ENCODE measurements around the gene UNC45B. TPM values are rescaled to one million over a fixed set of nuclear protein-coding genes. Genes with fewer than 3 reads are reported as not detected.

Gene UNC45B
- total and polyA plus RNA-seq, 2 of the 13 experiments (the other 11 are each of a cell fraction or from before 2014, with no cell fraction given), result 0.01 TPM; not detected in 1

DNA sequence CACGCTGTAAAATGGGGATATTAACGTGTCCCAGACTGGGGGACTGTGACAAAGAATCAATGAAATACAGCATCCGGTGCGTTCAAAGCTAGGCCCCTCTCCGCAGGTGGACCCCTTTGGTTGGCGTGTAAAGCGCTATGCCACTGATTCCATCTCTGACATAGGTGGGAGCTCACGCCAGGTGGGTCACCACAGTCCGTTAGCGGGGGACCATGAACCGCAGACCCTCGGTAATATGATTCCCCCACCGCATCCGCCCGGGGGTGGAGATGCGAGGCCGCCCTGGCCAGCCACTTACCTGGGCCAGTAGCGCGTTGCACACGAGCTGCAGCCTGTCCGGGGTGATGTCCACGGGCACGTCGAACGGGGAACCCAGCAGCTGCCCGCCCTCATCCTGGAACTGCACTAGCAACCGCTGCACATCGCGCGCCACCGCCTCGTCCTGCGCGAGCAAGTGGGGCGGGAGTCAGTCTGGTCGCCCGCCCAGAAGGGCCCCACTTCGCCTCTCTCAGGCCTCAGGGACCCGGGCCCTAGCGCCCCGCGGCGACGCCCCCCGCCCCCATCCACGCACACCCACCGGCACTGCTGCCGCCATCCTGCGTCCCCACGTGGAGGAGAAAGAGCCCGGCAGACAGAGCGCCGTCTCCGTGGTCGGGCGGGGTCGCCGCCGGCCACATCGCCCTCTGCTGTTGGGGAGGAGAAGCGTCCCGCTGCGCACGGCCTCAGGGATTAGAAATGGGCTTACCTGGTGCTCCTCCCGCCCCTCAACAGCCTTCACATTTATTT, 5.7 kb upstream of the UNC45B start, which contains the start of gene NLE1 (continued):
- TF ChIP-seq, protein P1, sequence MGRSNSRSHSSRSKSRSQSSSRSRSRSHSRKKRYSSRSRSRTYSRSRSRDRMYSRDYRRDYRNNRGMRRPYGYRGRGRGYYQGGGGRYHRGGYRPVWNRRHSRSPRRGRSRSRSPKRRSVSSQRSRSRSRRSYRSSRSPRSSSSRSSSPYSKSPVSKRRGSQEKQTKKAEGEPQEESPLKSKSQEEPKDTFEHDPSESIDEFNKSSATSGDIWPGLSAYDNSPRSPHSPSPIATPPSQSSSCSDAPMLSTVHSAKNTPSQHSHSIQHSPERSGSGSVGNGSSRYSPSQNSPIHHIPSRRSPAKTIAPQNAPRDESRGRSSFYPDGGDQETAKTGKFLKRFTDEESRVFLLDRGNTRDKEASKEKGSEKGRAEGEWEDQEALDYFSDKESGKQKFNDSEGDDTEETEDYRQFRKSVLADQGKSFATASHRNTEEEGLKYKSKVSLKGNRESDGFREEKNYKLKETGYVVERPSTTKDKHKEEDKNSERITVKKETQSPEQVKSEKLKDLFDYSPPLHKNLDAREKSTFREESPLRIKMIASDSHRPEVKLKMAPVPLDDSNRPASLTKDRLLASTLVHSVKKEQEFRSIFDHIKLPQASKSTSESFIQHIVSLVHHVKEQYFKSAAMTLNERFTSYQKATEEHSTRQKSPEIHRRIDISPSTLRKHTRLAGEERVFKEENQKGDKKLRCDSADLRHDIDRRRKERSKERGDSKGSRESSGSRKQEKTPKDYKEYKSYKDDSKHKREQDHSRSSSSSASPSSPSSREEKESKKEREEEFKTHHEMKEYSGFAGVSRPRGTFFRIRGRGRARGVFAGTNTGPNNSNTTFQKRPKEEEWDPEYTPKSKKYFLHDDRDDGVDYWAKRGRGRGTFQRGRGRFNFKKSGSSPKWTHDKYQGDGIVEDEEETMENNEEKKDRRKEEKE (IDR thresholded peaks at IDR 0.05), result no peak
- peak; percentile 40 for TF ChIP-seq U2AF1 (optimal IDR thresholded peaks at IDR 0.05; ENCODE audit: low read depth, low read length)
- TF ChIP-seq, protein P2, sequence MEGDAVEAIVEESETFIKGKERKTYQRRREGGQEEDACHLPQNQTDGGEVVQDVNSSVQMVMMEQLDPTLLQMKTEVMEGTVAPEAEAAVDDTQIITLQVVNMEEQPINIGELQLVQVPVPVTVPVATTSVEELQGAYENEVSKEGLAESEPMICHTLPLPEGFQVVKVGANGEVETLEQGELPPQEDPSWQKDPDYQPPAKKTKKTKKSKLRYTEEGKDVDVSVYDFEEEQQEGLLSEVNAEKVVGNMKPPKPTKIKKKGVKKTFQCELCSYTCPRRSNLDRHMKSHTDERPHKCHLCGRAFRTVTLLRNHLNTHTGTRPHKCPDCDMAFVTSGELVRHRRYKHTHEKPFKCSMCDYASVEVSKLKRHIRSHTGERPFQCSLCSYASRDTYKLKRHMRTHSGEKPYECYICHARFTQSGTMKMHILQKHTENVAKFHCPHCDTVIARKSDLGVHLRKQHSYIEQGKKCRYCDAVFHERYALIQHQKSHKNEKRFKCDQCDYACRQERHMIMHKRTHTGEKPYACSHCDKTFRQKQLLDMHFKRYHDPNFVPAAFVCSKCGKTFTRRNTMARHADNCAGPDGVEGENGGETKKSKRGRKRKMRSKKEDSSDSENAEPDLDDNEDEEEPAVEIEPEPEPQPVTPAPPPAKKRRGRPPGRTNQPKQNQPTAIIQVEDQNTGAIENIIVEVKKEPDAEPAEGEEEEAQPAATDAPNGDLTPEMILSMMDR (CRISPR knock-in tag; IDR thresholded peaks at IDR 0.05), result peak; percentile 95
- TF ChIP-seq ZNF235 (CRISPR knock-in tag; IDR thresholded peaks at IDR 0.05; ENCODE audit: borderline replicate concordance), result peak; percentile 89
- peak; percentile 62; the same call in 1 of the 2 replicates for TF ChIP-seq KLF9 (CRISPR knock-in tag; IDR thresholded peaks at IDR 0.05; ENCODE audit: low read depth)
- TF ChIP-seq, protein P3, sequence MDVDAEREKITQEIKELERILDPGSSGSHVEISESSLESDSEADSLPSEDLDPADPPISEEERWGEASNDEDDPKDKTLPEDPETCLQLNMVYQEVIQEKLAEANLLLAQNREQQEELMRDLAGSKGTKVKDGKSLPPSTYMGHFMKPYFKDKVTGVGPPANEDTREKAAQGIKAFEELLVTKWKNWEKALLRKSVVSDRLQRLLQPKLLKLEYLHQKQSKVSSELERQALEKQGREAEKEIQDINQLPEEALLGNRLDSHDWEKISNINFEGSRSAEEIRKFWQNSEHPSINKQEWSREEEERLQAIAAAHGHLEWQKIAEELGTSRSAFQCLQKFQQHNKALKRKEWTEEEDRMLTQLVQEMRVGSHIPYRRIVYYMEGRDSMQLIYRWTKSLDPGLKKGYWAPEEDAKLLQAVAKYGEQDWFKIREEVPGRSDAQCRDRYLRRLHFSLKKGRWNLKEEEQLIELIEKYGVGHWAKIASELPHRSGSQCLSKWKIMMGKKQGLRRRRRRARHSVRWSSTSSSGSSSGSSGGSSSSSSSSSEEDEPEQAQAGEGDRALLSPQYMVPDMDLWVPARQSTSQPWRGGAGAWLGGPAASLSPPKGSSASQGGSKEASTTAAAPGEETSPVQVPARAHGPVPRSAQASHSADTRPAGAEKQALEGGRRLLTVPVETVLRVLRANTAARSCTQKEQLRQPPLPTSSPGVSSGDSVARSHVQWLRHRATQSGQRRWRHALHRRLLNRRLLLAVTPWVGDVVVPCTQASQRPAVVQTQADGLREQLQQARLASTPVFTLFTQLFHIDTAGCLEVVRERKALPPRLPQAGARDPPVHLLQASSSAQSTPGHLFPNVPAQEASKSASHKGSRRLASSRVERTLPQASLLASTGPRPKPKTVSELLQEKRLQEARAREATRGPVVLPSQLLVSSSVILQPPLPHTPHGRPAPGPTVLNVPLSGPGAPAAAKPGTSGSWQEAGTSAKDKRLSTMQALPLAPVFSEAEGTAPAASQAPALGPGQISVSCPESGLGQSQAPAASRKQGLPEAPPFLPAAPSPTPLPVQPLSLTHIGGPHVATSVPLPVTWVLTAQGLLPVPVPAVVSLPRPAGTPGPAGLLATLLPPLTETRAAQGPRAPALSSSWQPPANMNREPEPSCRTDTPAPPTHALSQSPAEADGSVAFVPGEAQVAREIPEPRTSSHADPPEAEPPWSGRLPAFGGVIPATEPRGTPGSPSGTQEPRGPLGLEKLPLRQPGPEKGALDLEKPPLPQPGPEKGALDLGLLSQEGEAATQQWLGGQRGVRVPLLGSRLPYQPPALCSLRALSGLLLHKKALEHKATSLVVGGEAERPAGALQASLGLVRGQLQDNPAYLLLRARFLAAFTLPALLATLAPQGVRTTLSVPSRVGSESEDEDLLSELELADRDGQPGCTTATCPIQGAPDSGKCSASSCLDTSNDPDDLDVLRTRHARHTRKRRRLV (CRISPR knock-in tag; IDR thresholded peaks at IDR 0.05), result peak; percentile 57; the same call in 1 of the 2 replicates
- peak; percentile 82 for TF ChIP-seq ZBTB7A (CRISPR knock-in tag; IDR thresholded peaks at IDR 0.05)
- peak; percentile 95 for TF ChIP-seq XRCC5 (optimal IDR thresholded peaks at IDR 0.05; ENCODE audit: low read length)
- TF ChIP-seq ZNF558 (CRISPR knock-in tag; IDR thresholded peaks at IDR 0.05; ENCODE audit: borderline replicate concordance), result 0 out of 2 replicates have a peak, but pooled peaks have one; percentile 58
- TF ChIP-seq NFRKB (IDR thresholded peaks at IDR 0.05), result no peak
- 0 out of 2 replicates have a peak, but pooled peaks have one; percentile 35 for TF ChIP-seq HOXA7 (CRISPR knock-in tag; IDR thresholded peaks at IDR 0.05)
- peak; percentile 88 for TF ChIP-seq ARNTL (CRISPR knock-in tag; IDR thresholded peaks at IDR 0.05)
- peak; percentile 79; the same call in 1 of the 2 replicates for TF ChIP-seq ZNF543 (CRISPR knock-in tag; IDR thresholded peaks at IDR 0.05)
- no peak; the same call in 1 of the 2 replicates for TF ChIP-seq ZFP1 (CRISPR knock-in tag; IDR thresholded peaks at IDR 0.05)
- no peak for TF ChIP-seq ZNF251 (CRISPR knock-in tag; IDR thresholded peaks at IDR 0.05)
- peak; percentile 90 for TF ChIP-seq MED8 (CRISPR knock-in tag; IDR thresholded peaks at IDR 0.05; ENCODE audit: insufficient replicate concordance)
- peak; percentile 59; the same call in 1 of the 2 replicates for TF ChIP-seq PHF21A (CRISPR knock-in tag; IDR thresholded peaks at IDR 0.05)
- no peak for TF ChIP-seq RFXANK (CRISPR knock-in tag; IDR thresholded peaks at IDR 0.05)
- no peak for TF ChIP-seq TMF1 (CRISPR knock-in tag; IDR thresholded peaks at IDR 0.05; ENCODE audit: low read depth)
- TF ChIP-seq SP5 (CRISPR knock-in tag; IDR thresholded peaks at IDR 0.05; ENCODE audit: borderline replicate concordance, low read depth), result peak; percentile 11; the same call in 1 of the 2 replicates
- TF ChIP-seq KMT2A (CRISPR knock-in tag; IDR thresholded peaks at IDR 0.05), result peak; percentile 88
